ENCODE results near the gene ARL6IP4. TPM values are rescaled to one million over a fixed set of nuclear protein-coding genes. Genes with fewer than 3 reads are reported as not detected.

ARL6IP4 gene
- total RNA-seq, 1 donor from 2014 or later: 146 TPM

DNA sequence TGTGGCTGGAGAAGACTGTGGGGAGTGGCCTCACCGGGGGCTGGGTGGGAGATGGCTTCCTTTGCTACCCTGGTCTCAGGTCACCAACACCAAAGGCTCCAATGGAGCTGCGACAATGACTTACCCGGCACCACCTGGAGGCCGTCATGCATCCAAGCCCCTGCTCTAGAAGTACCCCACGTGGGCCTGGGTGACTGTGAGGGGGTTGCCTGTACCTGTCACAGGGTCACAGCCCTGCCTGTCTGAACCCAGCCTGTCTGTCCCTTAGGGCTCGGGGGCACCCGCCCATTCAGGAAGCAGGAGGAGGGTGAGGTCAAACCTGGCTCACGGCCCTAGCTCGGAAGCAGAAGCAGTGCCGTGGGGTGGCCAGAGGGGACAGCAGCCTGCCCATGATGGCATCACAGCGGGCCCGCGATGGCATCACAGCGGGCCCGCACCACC lies 33.1 kb upstream of the ARL6IP4 start:
- no peaks in the 10 kb centered on the region for H3K36me3 Mint-ChIP-seq
- H3K27ac Mint-ChIP-seq: peak overlapping the region; percentile 95
- H3K27me3 Mint-ChIP-seq: no peaks in the 10 kb centered on the region
- no peak for DNase-seq (ENCODE audit: extremely low spot score, unreplicated experiment)
- peaks cover 7% of the 10 kb centered on the region for H3K4me1 Mint-ChIP-seq (ENCODE audit: unreplicated experiment)
- H3K9me3 Mint-ChIP-seq: no peaks in the 10 kb centered on the region
- no peak overlapping the region for H3K4me3 Mint-ChIP-seq
- TF ChIP-seq, protein P1, sequence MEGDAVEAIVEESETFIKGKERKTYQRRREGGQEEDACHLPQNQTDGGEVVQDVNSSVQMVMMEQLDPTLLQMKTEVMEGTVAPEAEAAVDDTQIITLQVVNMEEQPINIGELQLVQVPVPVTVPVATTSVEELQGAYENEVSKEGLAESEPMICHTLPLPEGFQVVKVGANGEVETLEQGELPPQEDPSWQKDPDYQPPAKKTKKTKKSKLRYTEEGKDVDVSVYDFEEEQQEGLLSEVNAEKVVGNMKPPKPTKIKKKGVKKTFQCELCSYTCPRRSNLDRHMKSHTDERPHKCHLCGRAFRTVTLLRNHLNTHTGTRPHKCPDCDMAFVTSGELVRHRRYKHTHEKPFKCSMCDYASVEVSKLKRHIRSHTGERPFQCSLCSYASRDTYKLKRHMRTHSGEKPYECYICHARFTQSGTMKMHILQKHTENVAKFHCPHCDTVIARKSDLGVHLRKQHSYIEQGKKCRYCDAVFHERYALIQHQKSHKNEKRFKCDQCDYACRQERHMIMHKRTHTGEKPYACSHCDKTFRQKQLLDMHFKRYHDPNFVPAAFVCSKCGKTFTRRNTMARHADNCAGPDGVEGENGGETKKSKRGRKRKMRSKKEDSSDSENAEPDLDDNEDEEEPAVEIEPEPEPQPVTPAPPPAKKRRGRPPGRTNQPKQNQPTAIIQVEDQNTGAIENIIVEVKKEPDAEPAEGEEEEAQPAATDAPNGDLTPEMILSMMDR (conservative IDR thresholded peaks at IDR 0.05): no peak

DNA sequence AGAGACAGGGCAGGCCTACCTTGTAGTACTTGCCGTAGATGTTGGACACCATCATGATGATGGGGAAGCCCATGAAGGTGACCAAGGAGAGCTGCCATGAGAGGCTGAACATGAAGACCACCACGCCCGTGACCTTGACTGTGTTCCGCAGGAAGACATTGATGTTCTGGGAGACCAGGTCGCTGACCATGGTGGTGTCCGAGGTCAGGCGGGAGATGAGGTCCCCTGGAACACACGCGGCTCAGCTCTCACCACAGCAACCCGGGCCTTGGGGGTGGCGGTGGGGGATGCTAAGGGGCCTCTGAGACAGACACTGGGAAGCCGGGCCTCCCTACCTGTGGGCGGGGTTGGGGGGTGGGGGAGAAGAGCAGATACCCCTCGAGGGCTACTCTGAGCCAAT lies 31.9 kb upstream of the ARL6IP4 start:
- no peaks in the 10 kb centered on the region for H3K27me3 Mint-ChIP-seq
- no peak overlapping the region for H3K27ac Mint-ChIP-seq
- no peak for DNase-seq (ENCODE audit: extremely low spot score, unreplicated experiment)
- H3K36me3 Mint-ChIP-seq: no peaks in the 10 kb centered on the region
- H3K4me1 Mint-ChIP-seq (ENCODE audit: unreplicated experiment): no peaks in the 10 kb centered on the region
- TF ChIP-seq, protein P1 (conservative IDR thresholded peaks at IDR 0.05): no peak
- H3K4me3 Mint-ChIP-seq: no peak overlapping the region
- H3K9me3 Mint-ChIP-seq: no peaks in the 10 kb centered on the region

DNA sequence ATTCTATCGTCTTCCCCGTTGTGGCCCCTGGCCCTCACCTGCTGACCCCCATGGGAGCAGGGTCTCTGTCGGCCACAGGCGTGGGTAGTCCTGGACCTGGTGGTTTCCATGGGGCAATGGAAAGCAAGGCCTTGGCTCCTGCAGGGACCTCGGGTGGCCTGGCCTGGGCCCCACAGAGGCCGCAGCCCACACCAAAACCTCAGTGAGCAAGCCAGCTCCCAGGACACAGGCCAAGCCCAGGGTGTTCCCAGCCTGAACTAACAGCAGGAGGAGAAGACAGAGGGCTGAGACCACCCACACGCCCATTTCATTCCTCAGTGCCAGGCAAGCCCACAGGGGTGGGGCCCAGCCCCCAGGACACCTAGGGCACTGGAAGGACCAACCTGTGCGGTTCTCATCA lies 31.1 kb upstream of the ARL6IP4 start:
- H3K27ac Mint-ChIP-seq: no peak overlapping the region
- H3K27me3 Mint-ChIP-seq: no peaks in the 10 kb centered on the region
- TF ChIP-seq, protein P1 (conservative IDR thresholded peaks at IDR 0.05): no peak
- no peaks in the 10 kb centered on the region for H3K4me1 Mint-ChIP-seq (ENCODE audit: unreplicated experiment)
- H3K4me3 Mint-ChIP-seq: no peak overlapping the region
- H3K36me3 Mint-ChIP-seq: no peaks in the 10 kb centered on the region
- DNase-seq (ENCODE audit: extremely low spot score, unreplicated experiment): no peak
- no peaks in the 10 kb centered on the region for H3K9me3 Mint-ChIP-seq

DNA sequence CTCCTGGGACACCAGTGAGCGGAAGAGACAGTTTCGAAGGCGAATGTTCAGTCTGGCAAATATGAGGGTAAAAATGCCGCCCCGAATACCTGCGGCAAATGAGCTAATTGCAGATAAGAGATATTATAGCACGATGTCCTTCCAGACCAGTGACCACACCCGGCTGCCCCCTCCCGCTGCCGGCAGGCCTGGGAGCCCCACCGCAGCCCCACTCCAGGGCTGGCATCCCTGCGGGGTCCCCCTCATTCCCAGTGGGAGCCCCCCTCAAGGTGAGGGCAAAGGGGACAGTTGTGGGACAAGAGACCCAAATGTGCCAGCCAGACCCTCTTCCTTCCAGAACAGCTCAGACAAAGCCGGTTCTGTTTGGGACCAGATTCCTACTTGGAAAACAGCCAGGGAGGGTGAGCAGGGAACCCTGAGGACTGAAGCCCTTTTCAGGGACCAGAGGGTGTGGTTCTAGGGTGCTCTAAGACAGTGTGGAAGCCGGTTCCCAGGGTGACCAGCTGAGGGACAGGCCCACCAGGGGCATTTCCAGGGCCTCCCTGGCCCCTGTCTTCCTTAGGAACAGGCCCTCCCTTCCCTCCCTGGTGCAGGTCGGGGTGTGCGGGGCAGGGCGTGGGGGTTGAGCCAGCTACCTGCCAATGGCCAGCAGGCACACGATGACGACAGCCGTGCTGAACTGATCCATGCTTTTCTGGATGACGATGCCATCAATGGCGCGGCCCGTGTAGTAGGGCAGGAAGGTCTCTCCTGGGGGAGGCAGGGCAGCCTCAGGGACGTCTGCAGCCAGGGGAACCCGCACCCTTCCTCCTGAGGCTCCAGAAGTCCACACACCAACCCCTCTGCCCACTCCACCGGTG lies 30.4 kb upstream of the ARL6IP4 start:
- no peak overlapping the region for H3K4me3 Mint-ChIP-seq
- no peak overlapping the region for H3K27ac Mint-ChIP-seq
- H3K4me1 Mint-ChIP-seq (ENCODE audit: unreplicated experiment): no peaks in the 10 kb centered on the region
- H3K27me3 Mint-ChIP-seq: no peaks in the 10 kb centered on the region
- DNase-seq (ENCODE audit: extremely low spot score, unreplicated experiment): no peak
- no peaks in the 10 kb centered on the region for H3K36me3 Mint-ChIP-seq
- H3K9me3 Mint-ChIP-seq: no peaks in the 10 kb centered on the region
- TF ChIP-seq, protein P1 (conservative IDR thresholded peaks at IDR 0.05): no peak

DNA sequence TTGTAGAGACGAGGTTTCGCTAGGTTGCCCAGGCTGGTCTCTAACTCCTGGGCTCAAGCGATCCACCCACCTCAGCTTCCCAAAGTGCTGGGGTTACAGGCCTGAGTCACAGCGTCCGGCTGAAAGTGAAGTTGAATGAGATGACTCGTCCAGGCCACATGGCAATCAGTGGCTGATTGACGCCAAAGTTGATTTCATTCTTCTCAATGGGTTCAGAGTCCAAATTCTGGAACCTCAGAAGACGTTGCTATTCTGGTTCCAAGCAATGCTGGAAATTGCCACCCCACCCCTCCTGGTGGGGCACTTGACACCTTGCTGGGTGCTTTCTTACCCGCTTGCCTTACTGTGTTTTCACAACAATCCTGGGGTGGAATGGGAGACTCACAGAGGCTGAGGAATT lies 29.1 kb upstream of the ARL6IP4 start:
- Mint-ChIP-seq H3K27ac (no peak overlapping the region), H3K4me1 (ENCODE audit: unreplicated experiment) (no peaks in the 10 kb centered on the region), H3K4me3 (no peak overlapping the region), H3K36me3 (no peaks in the 10 kb centered on the region), H3K27me3 (no peaks in the 10 kb centered on the region), H3K9me3 (no peaks in the 10 kb centered on the region)
- TF ChIP-seq, protein P1 (conservative IDR thresholded peaks at IDR 0.05): no peak
- DNase-seq (ENCODE audit: extremely low spot score, unreplicated experiment): no peak

Measured in type B pancreatic cell (in vitro differentiated cells).